H1 (cell line): ENCODE data around the gene INPP5E. TPM values are rescaled to one million over a fixed set of nuclear protein-coding genes. Genes with fewer than 3 reads are reported as not detected.

Source experiments
- BCL11A ChIP-seq, 2 experiments: IDR thresholded peaks; one replicate each; pipeline ENCODE4 v1.6.1; 2011; ENCODE audit warnings: low read depth in 2 of 2, low read length in 2 of 2, mild to moderate bottlenecking in 2 of 2
- GABPA ChIP-seq: IDR thresholded peaks from 2 replicates; pipeline ENCODE4 v1.6.1; 2011; ENCODE audit warnings: mild to moderate bottlenecking, low read length, moderate library complexity, borderline replicate concordance; ENCODE audit not compliant: insufficient read depth
- KDM1A ChIP-seq: fragments of 200-600, 300-600 bp; sonication (generic); IDR thresholded peaks from 2 replicates; pipeline ENCODE4 v1.7.1; 2016; ENCODE audit warnings: mild to moderate bottlenecking, low read length, borderline replicate concordance
- polyA plus RNA-seq, 7 experiments: library from polyadenylated mRNA; depleted of rRNA in 3 of 7; stranded (reverse) in 5 of 7; unstranded in 2 of 7; fragments of >200 nt in 5 of 7; fragments of 200-250 nt in 2 of 7; gene quantifications; 1 replicate in 5 of 7; 2 replicates in 1 of 7; 4 replicates in 1 of 7; pipeline versions ENCODE4 v1.2.1 to v1.2.3, GENCODE V29; 2011 to 2013; ENCODE audit warnings: missing spikeins in 2 of 7, mixed read lengths in 2 of 7
- total RNA-seq: library from RNA; stranded (reverse); fragmentation: NEBNext Ultra II Directional; extraction: Animal tissue kit (Norgen Biotek cat#: 25700); gene quantifications from 2 replicates; pipeline ENCODE4 v1.2.1, GENCODE V29; 2021
- TF ChIP-seq, protein P1 (sequence below): IDR thresholded peaks from 2 replicates; pipeline ENCODE4 v1.6.1; 2012; ENCODE audit warnings: inconsistent platforms

The INPP5E gene
- total and polyA plus RNA-seq, 2 of the 8 experiments (the other 6 are each of a cell fraction or from before 2014, with no cell fraction given), result 8.7 to 11.3 TPM

DNA sequence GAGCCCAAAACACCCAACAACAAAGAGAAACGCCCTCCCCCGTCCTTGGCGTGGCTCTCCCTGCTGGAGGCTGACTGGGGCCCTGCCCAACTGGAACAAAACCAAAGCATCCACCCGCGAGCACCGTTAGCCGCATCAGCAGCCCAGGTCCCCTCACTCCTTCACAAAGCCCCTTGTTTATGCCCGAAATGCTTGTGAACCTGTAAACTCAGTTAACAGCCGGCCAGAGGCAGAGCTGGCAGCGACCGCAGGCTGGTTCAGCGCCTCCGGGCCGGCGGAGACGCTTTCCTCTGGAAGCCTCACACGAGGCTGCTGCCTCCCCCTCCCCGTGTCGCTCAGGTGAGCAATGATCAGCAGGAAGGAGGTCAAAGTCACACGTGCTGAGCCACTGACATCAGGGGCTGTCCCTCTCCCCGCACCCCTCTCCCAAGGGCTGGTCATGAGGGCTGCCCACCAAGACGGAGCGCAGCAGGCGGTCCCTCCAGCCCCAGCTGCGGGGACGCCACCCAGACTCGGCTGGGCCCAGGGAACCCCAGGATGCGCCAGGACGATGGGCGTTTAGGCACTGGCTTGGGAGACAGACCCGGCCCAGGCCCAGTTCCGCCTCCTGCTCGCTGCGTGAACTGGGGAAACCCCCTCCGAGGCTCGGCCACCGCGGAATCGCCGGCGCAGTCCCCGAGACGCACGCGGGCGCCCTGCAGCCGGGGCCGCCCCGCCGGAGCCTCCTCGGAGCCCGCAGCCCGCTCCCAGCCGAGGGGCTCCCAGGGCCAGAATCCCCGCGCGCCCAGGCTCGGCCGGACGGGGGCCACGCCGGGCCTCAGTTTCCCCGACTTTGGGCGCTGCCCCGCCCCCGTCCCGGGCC lies 40.2 kb downstream of the INPP5E start (continued):
- TF ChIP-seq BCL11A (IDR thresholded peaks at IDR 0.05; ENCODE audit: low read depth in 2 of 2, low read length in 2 of 2), result no peak
- no peak for TF ChIP-seq KDM1A
- TF ChIP-seq, protein P1, sequence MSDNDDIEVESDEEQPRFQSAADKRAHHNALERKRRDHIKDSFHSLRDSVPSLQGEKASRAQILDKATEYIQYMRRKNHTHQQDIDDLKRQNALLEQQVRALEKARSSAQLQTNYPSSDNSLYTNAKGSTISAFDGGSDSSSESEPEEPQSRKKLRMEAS, result peak; percentile 52; the same call in 1 of the 2 replicates
- no peak for TF ChIP-seq GABPA
